KMS-11 (cell line): ENCODE measurements around the gene LYPD1.

Source experiments
- H2AFZ ChIP-seq: fragments of 200-600 bp; sonication (generic); 2 replicates; pipeline ENCODE4 v1.6.1; 2016; ENCODE audit warnings: antibody characterized with exemption, mixed run types, low read depth
- H3K27ac ChIP-seq: fragments of 200-600 bp; sonication (generic); 2 replicates; pipeline ENCODE4 v1.6.1; 2016; ENCODE audit warnings: mild to moderate bottlenecking, mixed run types
- H3K27me3 ChIP-seq: fragments of 200-600 bp; sonication (generic); 2 replicates; pipeline ENCODE4 v1.6.1; 2017; ENCODE audit warnings: mild to moderate bottlenecking, low read depth, mixed run types, moderate library complexity; ENCODE audit not compliant: insufficient read depth
- H3K36me3 ChIP-seq: fragments of 200-600 bp; sonication (generic); 2 replicates; pipeline ENCODE4 v1.6.1; 2017; ENCODE audit warnings: mild to moderate bottlenecking, mixed run types; ENCODE audit not compliant: insufficient read depth
- H3K4me1 ChIP-seq: fragments of 200-600 bp; sonication (generic); 2 replicates; pipeline ENCODE4 v1.6.1; 2016; ENCODE audit warnings: mild to moderate bottlenecking, low read depth, mixed run types; ENCODE audit not compliant: poor library complexity, severe bottlenecking
- H3K4me2 ChIP-seq: fragments of 200-600 bp; sonication (generic); 2 replicates; pipeline ENCODE4 v1.7.0; 2016; ENCODE audit warnings: mild to moderate bottlenecking, mixed run types
- H3K4me3 ChIP-seq: fragments of 200-600 bp; sonication (generic); IDR thresholded peaks from 2 replicates; pipeline ENCODE4 v1.6.1; 2017; ENCODE audit warnings: low read depth, low read length, mixed read lengths; ENCODE audit not compliant: insufficient read depth
- H3K79me2 ChIP-seq: fragments of 200-600 bp; sonication (generic); 2 replicates; pipeline ENCODE4 v1.6.1; 2016; ENCODE audit warnings: low read depth, mixed run types; ENCODE audit not compliant: insufficient read depth
- H3K9ac ChIP-seq: fragments of 200-600 bp; sonication (generic); 2 replicates; pipeline ENCODE4 v1.6.1; 2016; ENCODE audit warnings: mild to moderate bottlenecking, mixed run types
- H4K20me1 ChIP-seq: fragments of 200-600 bp; sonication (generic); 2 replicates; pipeline ENCODE4 v1.6.1; 2016; ENCODE audit warnings: mild to moderate bottlenecking, mixed run types; ENCODE audit not compliant: insufficient read depth
- TF ChIP-seq, protein P1 (sequence below): fragments of 200-600 bp; sonication (generic); conservative IDR thresholded peaks from 2 replicates; pipeline ENCODE4 v1.6.1; 2017; ENCODE audit warnings: low read depth, mild to moderate bottlenecking, antibody characterized with exemption, low read length, moderate library complexity, mixed read lengths

LYPD1 gene, protein sequence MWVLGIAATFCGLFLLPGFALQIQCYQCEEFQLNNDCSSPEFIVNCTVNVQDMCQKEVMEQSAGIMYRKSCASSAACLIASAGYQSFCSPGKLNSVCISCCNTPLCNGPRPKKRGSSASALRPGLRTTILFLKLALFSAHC

DNA sequence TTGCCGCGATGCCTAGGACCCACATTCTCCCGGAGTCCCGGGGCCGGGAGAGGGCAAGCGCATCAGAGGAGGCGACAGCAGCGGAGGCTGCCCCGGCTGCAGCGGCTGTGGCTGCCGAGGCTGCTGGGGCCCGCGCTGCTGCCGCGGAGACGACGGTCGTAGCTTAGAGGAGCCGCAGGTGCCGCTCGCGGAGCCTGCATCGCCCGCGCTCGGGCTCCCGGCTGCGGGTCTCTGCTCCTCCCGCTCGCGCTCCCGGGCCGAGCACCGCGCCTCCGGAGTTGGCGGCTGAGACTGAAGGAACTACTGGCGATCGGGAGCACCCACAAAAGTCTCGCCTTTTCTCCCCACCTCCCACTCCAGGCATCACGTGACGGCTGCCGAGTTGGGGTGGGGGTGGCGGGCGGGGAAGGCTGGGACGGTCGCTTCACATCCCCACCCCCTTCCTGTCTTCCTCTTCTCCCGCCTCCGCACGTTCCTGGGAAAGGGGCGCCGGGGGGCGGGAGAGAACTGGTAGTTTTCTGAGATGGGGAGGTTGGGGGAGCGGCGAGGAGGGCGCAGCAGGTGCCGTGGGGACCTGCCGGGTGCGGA is at the start of gene LYPD1:
Gene LYPD1 (minus strand): TSS at position 298 of the 588 bp plus-strand sequence. CDS start 273 bp downstream, at position 25.
- no peaks in the 10 kb centered on the region for H3K27me3 ChIP-seq
- H3K4me3 ChIP-seq: no peak within 1 kb of the TSS
- no peak within 1 kb of the TSS for H3K27ac ChIP-seq
- H4K20me1 ChIP-seq: no peaks in the 10 kb centered on the region
- H3K4me2 ChIP-seq: peak within 1 kb of the TSS; percentile 60
- no peaks in the 10 kb centered on the region for H3K79me2 ChIP-seq
- no peaks in the 10 kb centered on the region for H3K4me1 ChIP-seq
- H2AFZ ChIP-seq: peak within 1 kb of the TSS; percentile 89
- no peak within 1 kb of the TSS for H3K9ac ChIP-seq
- no peaks in the 10 kb centered on the region for H3K36me3 ChIP-seq
- TF ChIP-seq, protein P1, sequence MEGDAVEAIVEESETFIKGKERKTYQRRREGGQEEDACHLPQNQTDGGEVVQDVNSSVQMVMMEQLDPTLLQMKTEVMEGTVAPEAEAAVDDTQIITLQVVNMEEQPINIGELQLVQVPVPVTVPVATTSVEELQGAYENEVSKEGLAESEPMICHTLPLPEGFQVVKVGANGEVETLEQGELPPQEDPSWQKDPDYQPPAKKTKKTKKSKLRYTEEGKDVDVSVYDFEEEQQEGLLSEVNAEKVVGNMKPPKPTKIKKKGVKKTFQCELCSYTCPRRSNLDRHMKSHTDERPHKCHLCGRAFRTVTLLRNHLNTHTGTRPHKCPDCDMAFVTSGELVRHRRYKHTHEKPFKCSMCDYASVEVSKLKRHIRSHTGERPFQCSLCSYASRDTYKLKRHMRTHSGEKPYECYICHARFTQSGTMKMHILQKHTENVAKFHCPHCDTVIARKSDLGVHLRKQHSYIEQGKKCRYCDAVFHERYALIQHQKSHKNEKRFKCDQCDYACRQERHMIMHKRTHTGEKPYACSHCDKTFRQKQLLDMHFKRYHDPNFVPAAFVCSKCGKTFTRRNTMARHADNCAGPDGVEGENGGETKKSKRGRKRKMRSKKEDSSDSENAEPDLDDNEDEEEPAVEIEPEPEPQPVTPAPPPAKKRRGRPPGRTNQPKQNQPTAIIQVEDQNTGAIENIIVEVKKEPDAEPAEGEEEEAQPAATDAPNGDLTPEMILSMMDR: no peak

DNA sequence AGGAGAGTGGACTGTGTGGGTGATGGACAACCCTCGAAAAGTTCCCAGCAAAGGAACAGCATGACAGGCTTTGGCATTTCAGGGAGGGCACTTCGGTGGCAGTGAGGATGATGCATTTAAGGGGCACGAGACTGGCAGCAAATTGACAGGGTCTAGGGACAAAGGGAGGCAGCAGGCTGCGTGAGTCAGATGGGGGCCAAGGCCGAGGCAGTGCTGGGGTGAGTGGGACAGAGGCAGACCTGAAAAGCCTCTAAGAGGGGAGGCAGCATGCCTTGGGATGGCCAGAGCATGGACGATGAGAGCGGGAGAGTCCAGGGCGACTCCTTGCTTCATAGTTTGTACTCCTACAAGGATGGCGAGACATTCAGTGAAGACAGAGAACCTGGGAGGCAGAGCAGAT is 49.5 kb upstream of the LYPD1 start:
- Histone ChIP-seq H3K79me2 (no peaks in the 10 kb centered on the region), H3K4me1 (no peaks in the 10 kb centered on the region), H4K20me1 (no peaks in the 10 kb centered on the region), H3K4me2 (no peak overlapping the region), H2AFZ (no peak overlapping the region), H3K27ac (no peak overlapping the region), H3K36me3 (no peaks in the 10 kb centered on the region), H3K4me3 (no peak overlapping the region), H3K27me3 (no peaks in the 10 kb centered on the region), H3K9ac (no peak overlapping the region)
- TF ChIP-seq, protein P1: no peak

DNA sequence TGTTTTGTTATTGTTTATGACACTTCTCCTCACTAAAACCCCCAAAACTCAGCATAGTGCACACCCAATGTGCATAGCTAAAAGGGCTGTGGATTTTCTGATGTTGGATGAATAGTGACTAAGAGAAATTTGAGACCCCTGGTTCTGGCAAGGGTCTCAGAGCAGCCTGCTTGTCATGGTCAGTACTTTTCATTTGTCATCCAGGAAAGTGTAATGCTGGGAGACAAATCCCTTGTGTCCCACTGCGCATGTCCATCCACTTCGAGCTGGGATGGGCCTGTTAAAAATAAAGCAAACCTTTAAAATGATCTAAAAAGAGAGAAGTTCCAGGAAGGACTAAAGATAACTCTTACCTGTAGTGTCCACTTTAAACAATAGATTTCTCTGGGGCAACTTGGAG is 46.9 kb upstream of the LYPD1 start:
- Histone ChIP-seq H3K79me2 (no peaks in the 10 kb centered on the region), H3K27me3 (no peaks in the 10 kb centered on the region), H3K36me3 (no peaks in the 10 kb centered on the region), H2AFZ (no peak overlapping the region), H3K27ac (no peak overlapping the region), H3K4me2 (no peak overlapping the region), H3K4me3 (no peak overlapping the region), H4K20me1 (no peaks in the 10 kb centered on the region), H3K4me1 (no peaks in the 10 kb centered on the region), H3K9ac (no peak overlapping the region)
- TF ChIP-seq, protein P1: no peak

DNA sequence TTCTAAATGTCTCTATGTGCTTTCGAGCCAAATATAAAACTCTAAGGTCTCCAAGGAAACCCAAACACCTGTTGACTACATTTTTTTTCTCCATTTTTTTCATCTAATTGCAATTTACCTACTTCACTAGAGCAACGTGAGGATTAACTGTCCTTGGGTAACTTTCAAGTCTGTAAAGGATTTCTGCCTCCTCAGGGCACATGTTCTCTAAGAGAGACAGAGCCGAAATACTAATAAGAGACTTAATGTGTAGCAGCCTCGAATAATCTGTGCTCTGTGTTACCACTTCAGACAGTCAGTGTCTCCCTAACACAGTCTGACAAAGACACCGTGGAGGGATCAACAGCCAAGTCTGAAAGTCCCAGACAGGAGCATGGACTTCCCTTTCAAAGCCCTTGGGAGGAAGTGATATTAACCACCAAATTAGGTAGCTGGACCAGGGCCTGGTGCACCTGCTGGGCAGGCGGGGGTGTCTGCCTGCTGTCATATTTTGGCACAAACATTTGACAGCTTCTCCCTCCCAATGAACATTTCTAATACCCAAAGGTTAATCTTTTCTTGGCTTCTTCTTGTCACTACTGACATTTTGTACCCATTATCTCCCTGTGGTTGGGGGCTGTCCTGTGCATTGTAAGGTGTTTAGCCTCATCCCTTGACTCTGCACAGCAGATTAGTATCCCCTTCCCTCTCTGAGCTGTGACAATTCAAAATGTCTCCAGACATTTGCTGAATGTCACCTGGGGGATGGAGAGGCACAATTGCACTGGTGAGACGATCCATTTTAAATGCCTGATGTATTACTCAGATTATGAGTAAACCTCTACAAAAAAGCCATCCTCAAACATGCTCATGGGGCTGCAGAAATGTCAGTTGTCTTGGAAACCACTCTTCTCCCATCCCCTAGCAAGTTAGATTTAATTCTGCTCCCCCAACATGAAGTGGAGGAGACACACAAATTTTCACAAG is 45.7 kb upstream of the LYPD1 start:
- no peaks in the 10 kb centered on the region for H4K20me1 ChIP-seq
- H3K4me3 ChIP-seq: no peak overlapping the region
- TF ChIP-seq, protein P1: no peak
- H3K79me2 ChIP-seq: no peaks in the 10 kb centered on the region
- H3K27ac ChIP-seq: no peak overlapping the region
- no peak overlapping the region for H2AFZ ChIP-seq
- no peak overlapping the region for H3K9ac ChIP-seq
- no peaks in the 10 kb centered on the region for H3K27me3 ChIP-seq
- H3K4me1 ChIP-seq: no peaks in the 10 kb centered on the region
- H3K4me2 ChIP-seq: no peak overlapping the region
- H3K36me3 ChIP-seq: no peaks in the 10 kb centered on the region
